ENCODE results near the gene FRS3. TPM values are rescaled to one million over a fixed set of nuclear protein-coding genes. Genes with fewer than 3 reads are reported as not detected.

The FRS3 gene
- total RNA-seq, 1 experiment from 2014 or later, result 4.5 TPM

DNA sequence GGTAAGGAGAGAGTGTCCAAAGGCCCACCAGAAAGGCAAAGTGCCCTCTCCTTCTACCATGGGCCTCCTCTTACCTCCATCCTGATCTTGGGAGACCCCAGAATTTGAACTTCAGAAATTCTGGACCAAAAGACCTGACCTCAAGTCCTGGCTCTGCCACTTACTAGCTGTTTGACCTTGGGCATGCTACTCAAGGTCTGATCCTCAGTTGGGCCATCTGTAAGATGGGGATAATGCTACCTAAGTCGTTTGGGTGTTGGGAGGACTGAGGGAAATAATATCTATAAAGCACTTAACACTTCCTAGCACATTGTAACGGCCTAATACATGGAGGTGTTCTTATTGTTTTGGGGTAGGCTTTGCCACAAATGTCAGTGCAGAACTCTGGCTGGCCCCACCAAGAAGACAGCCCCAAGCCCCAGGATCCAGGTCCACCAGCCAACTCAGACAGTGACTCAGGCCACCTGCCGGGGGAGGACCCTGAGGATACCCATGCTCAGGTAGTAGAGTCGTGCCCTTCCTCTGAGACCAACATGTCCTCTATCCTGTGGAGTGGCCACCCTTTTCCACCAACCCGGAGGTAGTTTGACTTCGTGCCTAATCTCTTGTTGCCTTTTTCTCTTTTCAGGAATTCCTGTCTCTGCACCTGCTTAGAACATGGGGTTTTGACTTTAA lies 3.5 kb upstream of the FRS3 start:
- Histone ChIP-seq H3F3A (ENCODE audit: insufficient read depth, low read depth) (peaks cover 43% of the 10 kb centered on the region), H3K79me2 (ENCODE audit: low read depth) (peaks cover 14% of the 10 kb centered on the region), H3K36me3 (ENCODE audit: low read depth) (no peaks in the 10 kb centered on the region), H3K27me3 (ENCODE audit: insufficient read depth, low read depth) (no peaks in the 10 kb centered on the region), H2AFZ (no peak overlapping the region), H4K20me1 (ENCODE audit: insufficient read depth) (no peaks in the 10 kb centered on the region), H3K9me2 (ENCODE audit: insufficient read depth) (no peaks in the 10 kb centered on the region), H3K27ac (0 out of 2 replicates have a peak overlapping the region, but pooled peaks have one; percentile 78), H3K4me1 (replicated peaks; ENCODE audit: insufficient read depth) (peaks cover 46% of the 10 kb centered on the region), H3K4me3 (no peak overlapping the region), H3K4me2 (peak overlapping the region; percentile 90; the same call in 1 of the 2 replicates), H3K9me3 (ENCODE audit: insufficient read depth, low read depth) (no peaks in the 10 kb centered on the region)
- POLR2A ChIA-PET (ENCODE audit: unreplicated experiment), result interaction anchor here (0.7 kb wide), 1 partner anchor 442 kb away, joined by 4 read pairs; no protein-coding TSS in a partner anchor
- DNase-seq, result no peak
- CTCF ChIA-PET, result interaction anchor here (0.5 to 0.6 kb wide), 2 partner anchors 267 to 610 kb away, joined by 3 to 5 read pairs; no protein-coding TSS in a partner anchor
- no peak for TF ChIP-seq EZH2 (IDR thresholded peaks at IDR 0.05; ENCODE audit: low read depth)
- TF ChIP-seq, protein P1, sequence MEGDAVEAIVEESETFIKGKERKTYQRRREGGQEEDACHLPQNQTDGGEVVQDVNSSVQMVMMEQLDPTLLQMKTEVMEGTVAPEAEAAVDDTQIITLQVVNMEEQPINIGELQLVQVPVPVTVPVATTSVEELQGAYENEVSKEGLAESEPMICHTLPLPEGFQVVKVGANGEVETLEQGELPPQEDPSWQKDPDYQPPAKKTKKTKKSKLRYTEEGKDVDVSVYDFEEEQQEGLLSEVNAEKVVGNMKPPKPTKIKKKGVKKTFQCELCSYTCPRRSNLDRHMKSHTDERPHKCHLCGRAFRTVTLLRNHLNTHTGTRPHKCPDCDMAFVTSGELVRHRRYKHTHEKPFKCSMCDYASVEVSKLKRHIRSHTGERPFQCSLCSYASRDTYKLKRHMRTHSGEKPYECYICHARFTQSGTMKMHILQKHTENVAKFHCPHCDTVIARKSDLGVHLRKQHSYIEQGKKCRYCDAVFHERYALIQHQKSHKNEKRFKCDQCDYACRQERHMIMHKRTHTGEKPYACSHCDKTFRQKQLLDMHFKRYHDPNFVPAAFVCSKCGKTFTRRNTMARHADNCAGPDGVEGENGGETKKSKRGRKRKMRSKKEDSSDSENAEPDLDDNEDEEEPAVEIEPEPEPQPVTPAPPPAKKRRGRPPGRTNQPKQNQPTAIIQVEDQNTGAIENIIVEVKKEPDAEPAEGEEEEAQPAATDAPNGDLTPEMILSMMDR (conservative IDR thresholded peaks at IDR 0.05), result no peak
- intact Hi-C loops (cut with micrococcal nuclease; ENCODE audit: unreplicated experiment), result loop anchor here (5.0 to 10.0 kb wide), 3 partner anchors 154 to 1094 kb away; partner anchors contain the start of genes PRPH2 and RPL7L1
- no TSS peak for BruUV-seq (replicated peaks)

DNA sequence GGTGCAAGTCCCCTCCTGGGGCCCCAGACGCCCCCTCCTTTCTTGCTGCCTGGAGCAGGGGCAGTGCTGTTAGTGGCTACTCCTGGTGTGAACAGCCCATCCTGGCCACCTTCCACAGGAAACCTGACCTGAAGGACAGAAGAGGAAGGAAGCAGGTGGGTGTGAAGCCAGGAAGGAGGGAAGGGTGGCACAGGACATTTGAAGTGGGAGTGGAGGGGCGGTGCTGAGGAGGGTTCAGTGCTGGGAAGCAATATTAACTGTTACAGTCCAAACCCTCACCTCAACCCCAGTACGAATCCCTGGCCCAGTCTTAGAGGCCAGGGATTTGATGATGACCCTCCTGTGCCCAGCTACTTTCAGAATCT lies 1.6 kb upstream of the FRS3 start:
- intact Hi-C loops (cut with micrococcal nuclease; ENCODE audit: unreplicated experiment), result loop anchor here (2.0 to 10.0 kb wide), 4 partner anchors 156 to 1096 kb away; partner anchors contain the start of genes PRPH2 and RPL7L1
- no peak for DNase-seq
- TF ChIP-seq EZH2 (IDR thresholded peaks at IDR 0.05; ENCODE audit: low read depth), result no peak
- TF ChIP-seq, protein P1 (conservative IDR thresholded peaks at IDR 0.05), result no peak
- Histone ChIP-seq H3F3A (ENCODE audit: insufficient read depth, low read depth) (peaks cover 41% of the 10 kb centered on the region), H3K4me1 (replicated peaks; ENCODE audit: insufficient read depth) (peaks cover 46% of the 10 kb centered on the region), H3K4me3 (peak overlapping the region; percentile 94), H3K79me2 (ENCODE audit: low read depth) (no peaks in the 10 kb centered on the region), H3K9me2 (ENCODE audit: insufficient read depth) (no peaks in the 10 kb centered on the region), H3K27me3 (ENCODE audit: insufficient read depth, low read depth) (no peaks in the 10 kb centered on the region), H3K36me3 (ENCODE audit: low read depth) (no peaks in the 10 kb centered on the region), H3K4me2 (peak overlapping the region; percentile 98), H4K20me1 (ENCODE audit: insufficient read depth) (no peaks in the 10 kb centered on the region), H2AFZ (peak overlapping the region; percentile 74), H3K9me3 (ENCODE audit: insufficient read depth, low read depth) (no peaks in the 10 kb centered on the region), H3K27ac (peak overlapping the region; percentile 37; the same call in 1 of the 2 replicates)
- BruUV-seq (replicated peaks), result TSS peak; percentile 14
- CTCF ChIA-PET, result interaction anchor here (0.5 to 0.6 kb wide), 3 partner anchors 72 to 263 kb away, joined by 3 to 16 read pairs (median 8); no protein-coding TSS in a partner anchor
- POLR2A ChIA-PET (ENCODE audit: unreplicated experiment), result interaction anchor here (0.6 kb wide), 1 partner anchor 781 kb away, joined by 3 read pairs; no protein-coding TSS in a partner anchor

DNA sequence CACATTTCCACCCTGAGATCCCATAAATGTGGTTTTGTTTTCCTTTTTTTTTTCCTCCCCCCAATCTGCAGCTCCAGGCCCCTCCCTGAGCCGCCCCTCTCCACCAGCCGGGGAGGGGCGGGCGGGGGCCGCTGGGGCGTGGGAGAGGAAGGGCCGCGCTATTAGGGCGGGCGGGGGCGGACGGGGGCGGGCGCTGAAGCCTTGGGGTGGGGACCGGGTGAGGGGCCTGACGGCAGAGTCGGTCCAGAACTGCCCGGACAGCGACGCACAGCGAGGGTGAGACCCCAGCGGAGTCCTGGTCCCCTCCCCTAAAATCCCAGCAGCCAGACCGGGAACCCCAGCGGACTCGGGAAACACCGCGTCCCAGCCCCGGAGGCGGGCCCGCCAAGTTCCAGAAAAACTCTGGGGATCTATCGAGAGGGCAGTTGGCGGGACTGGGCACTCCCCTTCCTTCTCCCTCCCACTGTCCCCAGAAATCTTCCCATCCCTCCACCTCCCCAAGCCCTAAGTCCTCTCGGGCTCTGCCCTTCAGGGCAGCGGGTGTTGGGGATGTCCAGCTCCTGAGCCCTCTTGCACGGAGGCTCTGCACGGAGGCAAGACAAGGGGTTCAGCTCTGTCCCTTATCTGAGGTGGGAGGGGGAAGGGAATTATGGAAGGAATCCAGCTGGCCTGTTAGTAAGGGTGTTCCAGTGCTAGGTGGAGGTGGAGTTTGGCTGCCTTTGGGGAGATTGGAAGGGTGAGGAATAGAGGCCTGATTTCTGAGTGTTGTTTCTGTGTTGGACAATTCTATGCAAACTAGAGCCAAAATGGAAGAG lies 1.1 kb upstream of the FRS3 start, which contains the start of gene PRICKLE4:
Gene PRICKLE4 (plus strand): TSS at position 232 of the 815 bp plus-strand sequence. CDS start 2,692 bp downstream, outside the sequence.
- Histone ChIP-seq H3K27me3 (ENCODE audit: insufficient read depth, low read depth) (no peaks in the 10 kb centered on the region), H3K4me2 (peak within 1 kb of the TSS; percentile 98), H3K4me3 (peak within 1 kb of the TSS; percentile 94), H3K4me1 (replicated peaks; ENCODE audit: insufficient read depth) (peaks cover 41% of the 10 kb centered on the region), H3K27ac (peak within 1 kb of the TSS; percentile 43; the same call in 1 of the 2 replicates), H3F3A (ENCODE audit: insufficient read depth, low read depth) (peaks cover 40% of the 10 kb centered on the region), H4K20me1 (ENCODE audit: insufficient read depth) (no peaks in the 10 kb centered on the region), H3K9me3 (ENCODE audit: insufficient read depth, low read depth) (no peaks in the 10 kb centered on the region), H3K79me2 (ENCODE audit: low read depth) (no peaks in the 10 kb centered on the region), H3K36me3 (ENCODE audit: low read depth) (no peaks in the 10 kb centered on the region), H3K9me2 (ENCODE audit: insufficient read depth) (no peaks in the 10 kb centered on the region), H2AFZ (peak within 1 kb of the TSS; percentile 95)
- ChIA-PET CTCF (no interaction called here), POLR2A (ENCODE audit: unreplicated experiment) (interaction anchor here (0.6 kb wide), 1 partner anchor 781 kb away, joined by 3 read pairs; no protein-coding TSS in a partner anchor)
- intact Hi-C loops (cut with micrococcal nuclease; ENCODE audit: unreplicated experiment), result loop anchor here (1.0 to 10.0 kb wide), 6 partner anchors 157 to 1097 kb away; partner anchors contain the start of genes PRPH2 and RPL7L1
- TF ChIP-seq, protein P1 (conservative IDR thresholded peaks at IDR 0.05), result no peak
- no peak for TF ChIP-seq EZH2 (IDR thresholded peaks at IDR 0.05; ENCODE audit: low read depth)
- peak; percentile 61 to 69 for DNase-seq
- BruUV-seq (replicated peaks), result no TSS peak

Measured in PC-9 (cell line).